ENCODE data around the gene PKNOX1. TPM values are rescaled to one million over a fixed set of nuclear protein-coding genes. Genes with fewer than 3 reads are reported as not detected.

Gene PKNOX1
- total and polyA plus RNA-seq, 9 donors, result 13.2 to 18.7 (median 16.7) TPM

- Histone ChIP-seq H3K36me3 (ENCODE audit: control insufficient read depth, insufficient read depth, low read length) (peaks cover 46% of the 10 kb centered on the region), H3K9me3 (replicated peaks; ENCODE audit: control insufficient read depth, low read depth, low read length) (no peaks in the 10 kb centered on the region), H3K27ac (ENCODE audit: low read length) (no peak overlapping the region), H3K4me3 (ENCODE audit: low read length) (no peak overlapping the region), H3K27me3 (ENCODE audit: control insufficient read depth, insufficient read depth, low read length) (no peaks in the 10 kb centered on the region), H3K4me1 (ENCODE audit: control insufficient read depth, insufficient read depth, low read length) (no peaks in the 10 kb centered on the region)
- no peak for DNase-seq
- WGBS (ENCODE audit: insufficient coverage), result 83% methylated on average over 5 of the region's 13 CpGs
Observed at GRCh38 chr21:43016728-43017127, 42.4 kb downstream of the PKNOX1 start.

- Histone ChIP-seq H3K36me3 (ENCODE audit: control insufficient read depth, insufficient read depth, low read length) (peaks cover 46% of the 10 kb centered on the region), H3K9me3 (replicated peaks; ENCODE audit: control insufficient read depth, low read depth, low read length) (no peaks in the 10 kb centered on the region), H3K4me3 (ENCODE audit: low read length) (no peak overlapping the region), H3K27ac (ENCODE audit: low read length) (no peak overlapping the region), H3K27me3 (ENCODE audit: control insufficient read depth, insufficient read depth, low read length) (no peaks in the 10 kb centered on the region), H3K4me1 (ENCODE audit: control insufficient read depth, insufficient read depth, low read length) (no peaks in the 10 kb centered on the region)
- no peak for DNase-seq
- 86% methylated on average over 9 of the region's 10 CpGs for WGBS (ENCODE audit: insufficient coverage)
Observed at GRCh38 chr21:43018519-43018918, 44.2 kb downstream of the PKNOX1 start.

GRCh38 chr21:43020177-43020576, 45.8 kb downstream of the PKNOX1 start:
- Histone ChIP-seq H3K9me3 (replicated peaks; ENCODE audit: control insufficient read depth, low read depth, low read length) (no peaks in the 10 kb centered on the region), H3K4me3 (ENCODE audit: low read length) (no peak overlapping the region), H3K4me1 (ENCODE audit: control insufficient read depth, insufficient read depth, low read length) (no peaks in the 10 kb centered on the region), H3K36me3 (ENCODE audit: control insufficient read depth, insufficient read depth, low read length) (peaks cover 59% of the 10 kb centered on the region), H3K27ac (ENCODE audit: low read length) (no peak overlapping the region), H3K27me3 (ENCODE audit: control insufficient read depth, insufficient read depth, low read length) (no peaks in the 10 kb centered on the region)
- DNase-seq, result no peak
- 95% methylated on average over 6 of the region's 13 CpGs for WGBS (ENCODE audit: insufficient coverage)

- no peak overlapping the region for H3K27ac ChIP-seq (ENCODE audit: low read length)
- H3K27me3 ChIP-seq (ENCODE audit: control insufficient read depth, insufficient read depth, low read length), result no peaks in the 10 kb centered on the region
- H3K9me3 ChIP-seq (replicated peaks; ENCODE audit: control insufficient read depth, low read depth, low read length), result no peaks in the 10 kb centered on the region
- 94% methylated on average over 5 of the region's 6 CpGs for WGBS (ENCODE audit: insufficient coverage)
- DNase-seq, result no peak
- peaks cover 61% of the 10 kb centered on the region for H3K36me3 ChIP-seq (ENCODE audit: control insufficient read depth, insufficient read depth, low read length)
- no peaks in the 10 kb centered on the region for H3K4me1 ChIP-seq (ENCODE audit: control insufficient read depth, insufficient read depth, low read length)
- no peak overlapping the region for H3K4me3 ChIP-seq (ENCODE audit: low read length)
Observed at GRCh38 chr21:43020771-43021170, 46.4 kb downstream of the PKNOX1 start.

GRCh38 chr21:43021191-43021590, 46.8 kb downstream of the PKNOX1 start:
- Histone ChIP-seq H3K36me3 (ENCODE audit: control insufficient read depth, insufficient read depth, low read length) (peaks cover 60% of the 10 kb centered on the region), H3K4me3 (ENCODE audit: low read length) (no peak overlapping the region), H3K27ac (ENCODE audit: low read length) (no peak overlapping the region), H3K27me3 (ENCODE audit: control insufficient read depth, insufficient read depth, low read length) (no peaks in the 10 kb centered on the region), H3K4me1 (ENCODE audit: control insufficient read depth, insufficient read depth, low read length) (no peaks in the 10 kb centered on the region), H3K9me3 (replicated peaks; ENCODE audit: control insufficient read depth, low read depth, low read length) (no peaks in the 10 kb centered on the region)
- WGBS (ENCODE audit: insufficient coverage), result 96% methylated on average over 8 of the region's 10 CpGs
- no peak for DNase-seq

- 92% methylated on average over 23 of the region's 28 CpGs for WGBS (ENCODE audit: insufficient coverage)
- Histone ChIP-seq H3K9me3 (replicated peaks; ENCODE audit: control insufficient read depth, low read depth, low read length) (no peaks in the 10 kb centered on the region), H3K27ac (ENCODE audit: low read length) (no peak overlapping the region), H3K36me3 (ENCODE audit: control insufficient read depth, insufficient read depth, low read length) (peaks cover 61% of the 10 kb centered on the region), H3K4me3 (ENCODE audit: low read length) (no peak overlapping the region), H3K4me1 (ENCODE audit: control insufficient read depth, insufficient read depth, low read length) (no peaks in the 10 kb centered on the region), H3K27me3 (ENCODE audit: control insufficient read depth, insufficient read depth, low read length) (no peaks in the 10 kb centered on the region)
- no peak for DNase-seq
Observed at GRCh38 chr21:43021756-43022600, 47.6 kb downstream of the PKNOX1 start.

GRCh38 chr21:43023175-43023574, 48.8 kb downstream of the PKNOX1 start:
- peaks cover 62% of the 10 kb centered on the region for H3K36me3 ChIP-seq (ENCODE audit: control insufficient read depth, insufficient read depth, low read length)

GRCh38 chr21:43024439-43025136, 50.2 kb downstream of the PKNOX1 start:
- Histone ChIP-seq H3K27ac (ENCODE audit: low read length) (no peak overlapping the region), H3K9me3 (replicated peaks; ENCODE audit: control insufficient read depth, low read depth, low read length) (no peaks in the 10 kb centered on the region), H3K4me1 (ENCODE audit: control insufficient read depth, insufficient read depth, low read length) (no peaks in the 10 kb centered on the region), H3K36me3 (ENCODE audit: control insufficient read depth, insufficient read depth, low read length) (peaks cover 68% of the 10 kb centered on the region), H3K27me3 (ENCODE audit: control insufficient read depth, insufficient read depth, low read length) (no peaks in the 10 kb centered on the region), H3K4me3 (ENCODE audit: low read length) (no peak overlapping the region)
- 92% methylated on average over 11 of the region's 17 CpGs for WGBS (ENCODE audit: insufficient coverage)
- DNase-seq, result no peak

More at GRCh38 chr21:43023175-43023574, 48.8 kb downstream of the PKNOX1 start:
- H3K27ac ChIP-seq (ENCODE audit: low read length), result no peak overlapping the region
- H3K4me3 ChIP-seq (ENCODE audit: low read length), result no peak overlapping the region
- DNase-seq, result no peak
- WGBS (ENCODE audit: insufficient coverage), result 81% methylated on average over 7 of the region's 8 CpGs
- H3K27me3 ChIP-seq (ENCODE audit: control insufficient read depth, insufficient read depth, low read length), result no peaks in the 10 kb centered on the region
- H3K4me1 ChIP-seq (ENCODE audit: control insufficient read depth, insufficient read depth, low read length), result no peaks in the 10 kb centered on the region
- no peaks in the 10 kb centered on the region for H3K9me3 ChIP-seq (replicated peaks; ENCODE audit: control insufficient read depth, low read depth, low read length)

GRCh38 chr21:43025636-43026180, 51.3 kb downstream of the PKNOX1 start:
- Histone ChIP-seq H3K4me1 (ENCODE audit: control insufficient read depth, insufficient read depth, low read length) (no peaks in the 10 kb centered on the region), H3K36me3 (ENCODE audit: control insufficient read depth, insufficient read depth, low read length) (peaks cover 71% of the 10 kb centered on the region)
- no CpG with 5 or more reads among the region's 6 CpGs for WGBS (ENCODE audit: insufficient coverage)

More at GRCh38 chr21:43025636-43026180, 51.3 kb downstream of the PKNOX1 start:
- no peak overlapping the region for H3K4me3 ChIP-seq (ENCODE audit: low read length)
- no peaks in the 10 kb centered on the region for H3K27me3 ChIP-seq (ENCODE audit: control insufficient read depth, insufficient read depth, low read length)
- H3K27ac ChIP-seq (ENCODE audit: low read length), result no peak overlapping the region
- H3K9me3 ChIP-seq (replicated peaks; ENCODE audit: control insufficient read depth, low read depth, low read length), result no peaks in the 10 kb centered on the region
- DNase-seq, result no peak
